UCSD-AML1 (cell line): ENCODE measurements around the gene DCAF10.
"Not testable (repeated sequence)": the region's sequence is repeated elsewhere in the genome, so short reads cannot be mapped to it uniquely, and the experiment has no call there.

ENCODE experiments used
- DNase-seq: peaks from one replicate; lab custom pipeline; 2025; ENCODE audit not compliant: unreplicated experiment; lab: John Stamatoyannopoulos, UW

Gene DCAF10

DNA sequence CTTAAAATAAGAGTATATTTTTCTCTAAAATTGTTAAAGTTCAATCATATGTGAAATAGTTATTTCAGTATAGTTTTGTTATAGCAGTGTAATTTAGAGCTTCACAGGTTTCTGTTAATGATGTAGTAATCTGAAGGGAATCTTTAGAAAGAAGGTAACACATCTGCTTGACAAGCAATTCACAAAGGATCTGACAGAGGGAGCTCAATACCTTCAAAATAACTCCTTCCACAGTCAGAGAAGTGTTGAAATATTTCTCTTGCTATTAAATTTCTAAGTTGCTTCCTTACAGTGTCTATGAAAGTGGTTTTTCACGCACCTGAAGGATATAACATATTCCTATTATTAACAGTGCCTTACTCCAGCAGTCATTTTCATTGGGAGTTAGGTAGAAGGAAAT, 58.4 kb downstream of the DCAF10 start:
- no peak for DNase-seq

- no peak for DNase-seq
These were observed 61.9 kb downstream of the DCAF10 start for GRCh38 chr9:37862530-37862929.

GRCh38 chr9:37870081-37870798, 69.6 kb downstream of the DCAF10 start:
- no peak for DNase-seq

- no peak for DNase-seq
These were observed 70.2 kb downstream of the DCAF10 start for GRCh38 chr9:37870799-37871176.

GRCh38 chr9:37873955-37874354, 73.4 kb downstream of the DCAF10 start:
- no peak for DNase-seq

- no peak for DNase-seq
These were observed 75.8 kb downstream of the DCAF10 start for GRCh38 chr9:37876376-37876775.

DNA sequence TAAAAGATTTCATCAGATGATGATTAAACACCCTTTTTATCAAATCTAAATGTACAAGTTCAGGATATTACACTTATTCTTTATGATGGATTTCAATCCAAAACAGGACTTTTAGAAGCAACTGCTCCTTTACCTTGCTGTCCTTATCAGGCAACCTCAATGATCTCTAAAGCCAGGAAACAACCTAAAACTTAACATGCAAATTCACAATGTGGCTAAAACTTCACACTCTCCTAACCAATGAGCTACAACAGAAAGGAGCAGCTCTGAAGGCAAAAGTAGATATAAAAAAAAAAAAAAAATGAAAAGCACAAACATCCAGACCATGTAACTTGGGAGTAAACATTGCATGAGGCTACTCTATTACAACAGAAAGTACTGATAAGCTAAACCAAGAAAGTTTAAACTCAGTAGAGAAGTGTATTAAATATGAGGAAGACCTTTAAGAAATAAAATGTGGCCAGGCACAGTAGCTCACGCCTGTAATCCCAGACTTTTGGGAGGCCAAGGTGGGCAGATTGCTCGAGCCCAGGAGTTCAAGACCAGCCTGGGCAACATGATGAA, 80.4 kb downstream of the DCAF10 start:
- no peak for DNase-seq

DNA sequence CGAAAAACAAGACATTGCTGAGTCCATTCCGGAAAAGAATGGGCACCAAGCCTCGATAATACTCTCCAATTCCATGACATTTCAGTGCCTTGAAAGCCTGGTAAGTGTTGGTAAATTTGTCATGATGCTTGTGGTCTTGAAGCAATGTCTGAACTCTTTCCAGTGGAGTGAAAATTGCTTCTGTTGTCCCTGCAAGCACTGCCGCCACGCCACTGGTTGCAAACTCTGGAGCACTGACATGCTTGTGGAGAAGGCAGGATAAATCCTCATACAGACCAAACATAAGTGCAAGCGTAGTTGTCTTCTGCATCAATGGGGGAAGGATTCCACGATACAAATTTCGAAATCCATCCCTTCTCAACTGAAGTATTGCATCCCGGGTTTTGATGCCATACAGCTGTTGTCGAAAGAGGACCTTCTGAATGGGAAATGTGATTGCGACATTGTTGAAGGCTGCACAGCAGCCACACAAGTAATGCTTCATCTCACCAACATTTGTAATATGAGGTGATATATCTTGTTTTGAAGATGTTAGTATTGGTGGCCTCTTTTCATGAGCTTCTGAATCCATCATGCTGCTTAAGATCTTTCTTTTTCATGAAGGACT, 87.5 kb downstream of the DCAF10 start:
- DNase-seq = not testable (repeated sequence)

GRCh38 chr9:37889536-37889935, 88.9 kb downstream of the DCAF10 start:
- no peak for DNase-seq

DNA sequence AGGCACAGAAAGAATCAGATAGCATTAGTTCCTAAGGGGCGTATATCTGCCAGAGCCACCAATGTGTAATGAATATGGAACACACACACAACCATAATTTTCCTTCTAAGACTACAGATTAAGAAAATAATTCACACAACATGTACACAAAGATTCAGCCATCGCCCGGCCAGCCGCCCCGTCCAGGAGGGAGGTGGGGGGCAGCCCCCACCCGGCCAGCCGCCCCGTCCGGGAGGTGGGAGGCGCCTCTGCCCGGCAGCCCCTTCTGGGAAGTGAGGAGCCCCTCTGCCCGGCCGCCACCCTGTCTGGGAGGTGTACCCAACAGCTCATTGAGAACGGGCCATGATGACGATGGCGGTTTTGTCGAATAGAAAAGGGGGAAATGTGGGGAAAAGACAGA, 90.4 kb downstream of the DCAF10 start:
- not testable (repeated sequence) for DNase-seq

DNA sequence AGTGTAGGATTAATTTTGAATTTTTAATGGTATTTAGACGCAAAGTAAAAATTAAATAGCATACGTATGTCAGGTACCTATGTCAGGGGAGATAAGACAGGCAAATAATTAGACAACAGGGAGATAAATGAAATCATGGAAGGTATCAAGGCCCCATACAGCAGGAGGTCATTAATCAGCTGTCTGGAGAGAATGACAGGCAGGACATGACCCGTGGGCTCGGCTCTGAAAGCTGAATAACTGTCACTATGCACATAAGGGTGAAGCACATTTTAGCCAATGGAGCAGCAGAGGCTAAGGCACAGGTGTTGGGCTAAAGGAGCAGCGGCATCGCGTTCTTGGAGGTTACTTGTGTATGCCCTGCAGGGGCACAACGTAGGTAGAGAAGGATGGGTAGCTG, 91.5 kb downstream of the DCAF10 start:
- no peak for DNase-seq

DNA sequence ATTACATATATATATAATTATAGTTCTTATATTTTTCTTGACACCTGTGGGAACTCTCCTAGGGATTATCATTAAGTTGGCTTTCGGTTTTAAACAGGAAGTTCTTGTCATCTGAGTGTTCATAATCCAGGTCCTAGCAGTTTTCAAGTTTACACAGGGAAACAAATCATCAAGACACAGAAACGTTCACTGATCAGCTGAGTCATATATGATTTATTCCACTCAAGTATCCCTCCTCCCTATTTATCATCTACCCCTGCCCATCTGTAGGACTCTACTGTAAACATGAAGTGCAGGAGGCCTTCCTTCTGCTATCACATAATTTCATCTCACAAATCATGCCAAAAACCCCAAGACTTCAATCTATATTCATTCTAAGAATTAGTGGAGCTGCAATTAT, 97.1 kb downstream of the DCAF10 start:
- DNase-seq = no peak

DNA sequence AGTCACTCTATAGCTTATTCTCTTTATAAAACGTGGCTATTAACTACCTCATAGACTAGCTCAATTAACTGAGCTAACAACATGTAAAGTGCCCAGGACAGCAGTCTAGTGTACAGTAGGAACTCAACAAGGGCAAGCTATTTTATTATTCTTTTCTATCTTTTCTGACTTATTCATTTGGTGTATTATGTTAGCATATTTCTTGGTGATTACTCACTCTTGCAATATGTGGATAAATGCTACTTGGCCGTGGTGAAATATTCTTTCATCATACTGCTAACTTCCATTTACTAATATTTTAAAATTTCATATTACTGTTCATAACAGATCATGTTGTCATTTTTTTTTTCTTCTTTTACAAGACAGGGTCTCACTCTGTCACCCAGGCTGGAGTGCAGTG, 98.4 kb downstream of the DCAF10 start:
- DNase-seq = no peak

DNA sequence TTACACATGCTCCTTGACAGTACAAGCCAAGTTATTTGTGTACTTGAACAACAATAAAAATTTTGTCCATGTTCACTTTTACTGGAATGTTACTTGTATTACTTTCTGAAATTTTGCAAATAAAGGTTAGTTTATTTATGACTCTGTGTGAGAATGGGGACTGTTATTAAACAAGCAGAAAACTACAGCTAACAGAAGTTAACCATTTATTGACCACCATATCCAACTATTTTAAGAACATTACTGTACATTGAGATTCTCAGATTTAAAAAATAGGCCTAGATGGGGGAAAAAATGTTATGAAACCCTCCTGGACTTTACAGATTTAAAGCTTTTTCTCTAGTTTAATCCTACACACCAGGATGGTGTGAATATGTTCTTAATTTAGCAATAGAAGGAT, 101.5 kb downstream of the DCAF10 start:
- DNase-seq = no peak

GRCh38 chr9:37902796-37903646, 102.4 kb downstream of the DCAF10 start:
- DNase-seq = no peak

GRCh38 chr9:37903647-37904444, 103.2 kb downstream of the DCAF10 start, which contains the start of gene SLC25A51:
Gene SLC25A51 (minus strand): TSS chr9:37904127. CDS start chr9:37888550, 15,577 bp downstream.
- peak; percentile 95 for DNase-seq

- no peak for DNase-seq
These were observed 104.0 kb downstream of the DCAF10 start for GRCh38 chr9:37904445-37905130.

DNA sequence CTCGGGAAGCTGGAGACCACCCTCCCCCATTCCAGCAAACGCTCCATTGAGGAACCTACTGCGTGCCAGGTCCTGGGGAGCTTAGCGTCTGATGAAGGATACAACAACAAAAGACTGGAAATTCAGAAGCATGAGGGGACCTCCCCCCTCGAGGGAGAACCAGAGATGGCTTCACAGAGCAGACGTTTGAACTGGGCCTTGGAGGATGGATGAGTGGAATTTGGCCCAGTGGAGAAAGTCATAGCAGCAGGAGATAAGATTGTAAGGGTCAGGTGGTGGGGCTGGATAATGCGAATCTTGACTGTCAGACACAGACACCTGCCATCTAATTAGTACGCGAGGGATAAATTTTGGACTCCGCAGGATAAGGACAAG, 104.5 kb downstream of the DCAF10 start:
- DNase-seq = no peak

DNA sequence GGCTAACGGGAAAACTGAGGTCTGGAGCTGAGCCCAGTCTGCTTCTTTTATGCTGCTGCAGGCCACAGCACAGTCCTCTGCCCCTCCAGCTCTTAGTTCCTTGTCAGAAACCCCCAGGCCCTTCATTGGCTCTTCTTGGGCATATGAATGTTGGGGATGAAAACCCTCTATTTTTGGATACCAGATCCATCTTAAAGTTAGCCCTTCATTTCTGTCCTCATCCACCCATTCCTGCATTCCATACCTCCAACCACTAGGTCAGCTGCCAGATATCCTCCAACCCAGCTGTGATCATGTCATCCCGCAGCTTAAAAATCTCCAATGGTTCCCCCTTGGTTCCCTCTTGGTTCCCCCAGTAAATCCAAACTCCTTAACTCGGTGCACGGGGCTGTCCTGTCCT, 105.2 kb downstream of the DCAF10 start:
- no peak for DNase-seq
